ENCODE measurements around the gene PATZ1.
A peak's percentile ranks its signal among the peaks of the same experiment; 100 is the strongest.
"Not testable (repeated sequence)": the region's sequence is repeated elsewhere in the genome, so short reads cannot be mapped to it uniquely, and the experiment has no call there.

The PATZ1 gene, protein sequence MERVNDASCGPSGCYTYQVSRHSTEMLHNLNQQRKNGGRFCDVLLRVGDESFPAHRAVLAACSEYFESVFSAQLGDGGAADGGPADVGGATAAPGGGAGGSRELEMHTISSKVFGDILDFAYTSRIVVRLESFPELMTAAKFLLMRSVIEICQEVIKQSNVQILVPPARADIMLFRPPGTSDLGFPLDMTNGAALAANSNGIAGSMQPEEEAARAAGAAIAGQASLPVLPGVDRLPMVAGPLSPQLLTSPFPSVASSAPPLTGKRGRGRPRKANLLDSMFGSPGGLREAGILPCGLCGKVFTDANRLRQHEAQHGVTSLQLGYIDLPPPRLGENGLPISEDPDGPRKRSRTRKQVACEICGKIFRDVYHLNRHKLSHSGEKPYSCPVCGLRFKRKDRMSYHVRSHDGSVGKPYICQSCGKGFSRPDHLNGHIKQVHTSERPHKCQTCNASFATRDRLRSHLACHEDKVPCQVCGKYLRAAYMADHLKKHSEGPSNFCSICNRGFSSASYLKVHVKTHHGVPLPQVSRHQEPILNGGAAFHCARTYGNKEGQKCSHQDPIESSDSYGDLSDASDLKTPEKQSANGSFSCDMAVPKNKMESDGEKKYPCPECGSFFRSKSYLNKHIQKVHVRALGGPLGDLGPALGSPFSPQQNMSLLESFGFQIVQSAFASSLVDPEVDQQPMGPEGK

DNA sequence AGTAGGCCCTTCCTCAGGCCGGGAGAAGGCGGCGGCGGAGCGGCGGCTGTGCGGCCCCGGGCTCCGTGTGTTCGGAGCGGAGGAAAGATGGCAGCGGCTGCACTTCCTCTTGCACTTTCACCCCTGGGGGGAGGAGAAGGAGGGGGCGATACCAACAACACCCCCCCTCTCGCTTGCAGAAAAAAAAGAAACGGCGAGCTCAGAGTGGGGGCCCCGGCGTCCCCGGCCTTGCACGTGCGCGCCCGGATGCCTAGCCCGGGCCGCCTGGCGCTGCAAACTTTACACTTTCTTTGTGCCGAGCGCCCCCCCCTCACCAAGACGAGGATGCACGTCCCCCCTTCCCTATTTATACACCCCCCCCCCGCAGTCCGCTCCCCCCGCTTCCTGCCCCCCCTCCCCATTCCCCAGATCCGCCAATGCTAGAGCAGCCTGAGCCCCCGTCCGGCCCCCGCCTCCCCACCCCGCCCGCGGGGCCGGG, at the start of gene PATZ1:
PATZ1 (minus strand) TSS at position 92 of the 478 bp plus-strand sequence. CDS start 744 bp downstream, outside the sequence.
- DNase-seq (ENCODE audit: low read depth) = peak; percentile 67

GRCh38 chr22:31394326-31394725, 48.2 kb upstream of the PATZ1 start:
- DNase-seq (ENCODE audit: low read depth) = no peak

DNA sequence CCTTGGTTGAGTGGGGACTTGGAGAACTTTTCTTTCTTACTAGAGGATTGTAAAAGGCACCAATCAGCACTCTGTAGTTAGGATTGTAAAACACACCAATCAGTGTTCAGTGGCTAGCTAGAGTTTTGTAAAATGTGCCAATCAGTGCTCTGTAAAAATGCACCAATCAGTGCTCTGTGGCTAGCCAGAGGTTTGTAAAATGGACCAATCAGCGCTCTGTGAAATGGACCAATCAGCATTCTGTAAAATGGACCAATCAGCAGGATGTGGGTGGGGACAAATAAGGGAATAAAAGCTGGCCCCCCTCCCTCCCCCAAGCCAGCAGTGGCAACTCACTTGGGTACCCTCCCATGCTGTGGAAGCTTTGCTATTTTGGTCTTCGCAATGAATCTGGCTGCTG, 47.7 kb upstream of the PATZ1 start:
- no peak for DNase-seq (ENCODE audit: low read depth)

- not testable (repeated sequence) for DNase-seq (ENCODE audit: low read depth)
Measured at GRCh38 chr22:31378651-31379050, 32.5 kb upstream of the PATZ1 start.

GRCh38 chr22:31378123-31378522, 32.0 kb upstream of the PATZ1 start:
- DNase-seq (ENCODE audit: low read depth) = no peak

DNA sequence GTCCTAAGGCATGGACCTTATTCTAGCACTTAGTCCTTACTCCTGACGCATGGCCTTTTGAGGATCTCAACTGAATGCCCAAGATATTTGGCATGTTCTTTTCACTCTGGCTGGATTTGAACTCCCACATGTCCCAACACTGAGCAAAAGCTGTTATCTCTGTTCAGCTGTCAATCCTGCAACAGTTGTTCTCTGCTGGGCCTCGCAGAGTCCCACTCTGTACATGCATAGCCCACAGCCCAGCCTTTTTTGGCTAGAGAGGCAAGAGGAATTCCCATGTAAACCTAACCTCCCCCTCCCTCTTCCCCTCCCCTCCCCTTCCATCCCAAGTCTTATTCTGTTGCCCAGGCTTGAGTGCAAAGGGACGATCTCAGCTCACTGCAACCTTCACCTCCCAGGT, 31.5 kb upstream of the PATZ1 start:
- DNase-seq (ENCODE audit: low read depth) = no peak

- no peak for DNase-seq (ENCODE audit: low read depth)
Measured at GRCh38 chr22:31367426-31367825, 21.3 kb upstream of the PATZ1 start.

- DNase-seq (ENCODE audit: low read depth) = no peak
Measured at GRCh38 chr22:31363885-31364465, 17.8 kb upstream of the PATZ1 start.

DNA sequence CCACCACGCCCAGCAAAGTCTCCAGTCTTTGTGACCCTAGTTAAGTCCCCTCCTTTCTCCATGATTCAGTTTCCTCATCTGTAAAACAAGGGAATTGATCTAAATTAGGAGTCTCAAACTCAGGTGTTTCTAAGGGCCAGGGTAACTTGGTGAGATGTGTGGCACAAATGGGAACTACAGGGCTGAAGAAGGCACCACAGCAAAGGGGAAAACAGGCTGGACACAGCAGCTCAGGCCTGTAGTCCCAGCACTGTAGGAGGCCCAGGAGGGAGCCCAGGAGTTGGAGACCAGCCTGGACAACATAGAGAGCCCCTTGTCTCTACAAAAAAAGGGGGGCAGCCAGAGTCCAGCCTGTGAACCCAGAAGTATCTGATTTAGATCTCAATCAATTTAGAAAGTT, 15.6 kb upstream of the PATZ1 start:
- no peak for DNase-seq (ENCODE audit: low read depth)

DNA sequence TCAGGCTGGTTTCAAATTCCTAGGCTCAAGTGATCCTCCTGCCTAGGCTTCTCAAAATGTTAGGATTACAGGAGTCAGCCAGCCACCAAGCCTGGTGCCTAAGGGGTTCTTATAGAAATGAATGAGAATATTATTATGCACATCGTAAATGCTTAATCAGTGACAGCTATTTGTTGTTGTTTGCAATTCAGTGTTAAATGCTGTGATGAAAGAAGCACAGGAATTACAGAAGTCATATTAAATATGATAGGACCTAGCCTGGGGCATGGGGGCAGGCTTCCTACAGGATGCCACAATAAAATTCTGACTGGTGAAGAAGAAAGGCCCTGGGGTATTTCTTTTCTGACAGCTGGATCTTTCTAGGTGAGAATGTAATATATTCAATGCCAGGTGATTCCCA, 13.9 kb upstream of the PATZ1 start:
- no peak for DNase-seq (ENCODE audit: low read depth)

DNA sequence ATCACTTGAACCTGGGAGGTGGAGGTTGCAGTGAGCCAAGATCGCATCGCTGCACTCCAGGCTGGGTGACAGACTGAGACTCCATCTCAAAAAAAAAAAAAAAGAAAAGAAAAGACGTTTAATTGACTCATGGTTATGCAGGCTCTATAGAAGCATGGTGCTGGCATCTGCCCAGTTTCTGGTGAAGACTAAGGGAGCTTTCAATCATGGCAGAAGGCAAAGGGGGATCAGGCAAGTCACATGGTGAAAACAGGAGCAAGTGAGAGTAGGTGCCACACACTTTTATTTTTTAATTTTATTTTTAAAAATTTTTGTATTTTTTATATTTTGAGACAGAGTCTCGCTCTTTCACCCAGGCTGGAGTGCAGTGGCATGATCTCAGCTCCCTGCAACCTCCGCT, 8.4 kb upstream of the PATZ1 start:
- no peak for DNase-seq (ENCODE audit: low read depth)

GRCh38 chr22:31350410-31350863, 4.3 kb upstream of the PATZ1 start:
- no peak for DNase-seq (ENCODE audit: low read depth)

DNA sequence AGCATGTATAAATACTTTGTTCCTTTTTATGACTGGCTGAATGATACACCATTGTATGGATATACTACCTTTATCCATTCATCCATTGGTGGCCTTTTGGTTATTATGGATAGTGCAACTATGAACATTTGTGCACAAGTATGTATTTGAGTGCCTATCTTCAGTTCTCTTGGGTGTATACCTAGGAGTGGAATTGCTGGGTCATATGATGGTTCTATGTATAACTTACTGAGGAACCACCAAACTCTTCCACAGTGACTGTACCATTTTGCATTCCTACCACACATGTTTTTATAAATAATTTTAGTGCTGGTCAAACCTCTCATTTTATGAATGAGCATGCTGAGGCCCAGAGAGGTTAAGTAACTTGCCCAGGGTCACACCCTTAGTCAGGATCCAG, 3.8 kb upstream of the PATZ1 start:
- DNase-seq (ENCODE audit: low read depth) = no peak

DNA sequence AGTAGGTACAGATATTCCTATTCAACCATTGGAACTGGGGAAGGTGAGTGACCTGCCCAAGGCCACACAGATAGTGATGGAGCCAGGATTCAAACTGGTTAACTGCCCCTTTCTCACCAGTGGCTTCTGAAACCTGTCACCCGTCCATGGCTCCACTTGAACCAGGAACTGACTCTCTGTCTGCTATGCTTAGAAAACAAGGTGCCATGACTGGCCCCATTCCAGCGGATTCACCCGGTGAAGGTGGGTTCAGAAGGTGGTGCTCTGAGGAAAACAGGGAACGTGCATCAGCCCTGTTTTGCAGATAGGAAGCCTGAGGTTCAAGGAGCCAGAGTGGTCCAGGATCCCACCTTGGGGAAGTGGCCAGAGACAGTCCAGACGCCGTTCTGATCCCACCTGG, 2.6 kb upstream of the PATZ1 start:
- DNase-seq (ENCODE audit: low read depth) = no peak

- DNase-seq (ENCODE audit: low read depth) = not testable (repeated sequence)
Measured at GRCh38 chr22:31348009-31348337, 1.8 kb upstream of the PATZ1 start.

DNA sequence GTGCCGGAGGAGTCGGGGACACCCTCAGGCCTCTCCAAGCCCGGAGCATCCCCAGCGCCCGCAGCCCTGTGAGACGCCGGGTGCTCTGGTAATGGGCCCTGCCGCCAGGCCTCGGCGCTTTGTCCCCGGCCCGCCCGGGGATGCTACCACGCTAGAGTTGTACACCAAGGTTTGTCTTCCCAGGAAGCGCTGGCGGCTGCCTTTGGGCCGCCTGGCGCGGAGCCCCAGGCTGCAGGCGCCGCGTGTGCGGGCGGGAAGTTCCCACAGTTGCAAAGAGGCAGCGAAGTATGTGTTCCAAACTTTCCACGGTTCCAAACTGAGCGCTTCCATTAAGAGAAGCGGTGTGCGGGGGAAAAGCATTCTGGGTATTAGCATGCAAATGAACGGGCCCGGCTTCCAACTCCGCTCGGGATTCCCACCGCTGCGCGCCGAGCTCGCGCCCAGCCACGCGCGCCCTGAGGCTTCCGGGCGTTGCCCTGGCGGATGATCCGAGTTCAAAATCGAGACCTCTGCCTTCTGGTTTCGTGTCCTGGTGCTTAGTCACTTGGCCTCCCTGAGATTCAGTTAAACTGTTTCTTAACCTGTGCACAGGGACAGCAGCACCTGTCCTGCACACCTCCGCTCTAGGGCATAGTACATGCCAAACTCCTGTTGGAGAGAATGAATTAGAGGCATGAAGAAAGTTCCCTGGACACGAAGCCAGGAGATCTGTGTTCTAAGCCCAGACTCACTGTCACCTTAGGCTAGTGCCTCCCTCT, 1.3 kb upstream of the PATZ1 start:
- DNase-seq (ENCODE audit: low read depth) = peak; percentile 72

DNA sequence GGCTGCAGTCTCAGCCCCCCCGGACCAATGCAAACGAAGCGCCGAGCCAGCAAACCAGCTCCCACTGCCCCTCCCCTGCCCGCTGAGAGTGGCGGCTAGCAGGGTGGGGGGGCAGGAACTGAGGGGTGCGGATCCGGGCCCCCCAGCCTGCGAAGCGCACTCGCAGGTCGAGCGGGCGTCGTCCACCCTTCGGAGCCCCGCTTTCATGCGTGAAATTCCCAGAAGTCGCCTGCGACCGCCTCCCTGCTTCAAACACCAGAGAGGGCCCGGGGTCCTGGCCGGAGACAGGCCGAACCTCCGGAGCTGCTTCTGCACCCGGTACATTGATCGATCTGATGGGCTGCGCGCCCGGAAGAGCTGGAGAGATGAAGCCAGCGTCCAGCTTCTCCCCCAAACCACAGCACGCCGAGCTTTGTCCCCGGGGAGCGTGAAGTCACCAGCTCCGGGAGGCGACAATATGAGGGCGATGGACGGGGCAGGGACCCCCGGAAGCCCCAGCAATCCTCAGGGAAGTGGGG, 646 bp upstream of the PATZ1 start:
- DNase-seq (ENCODE audit: low read depth) = peak; percentile 44

DNA sequence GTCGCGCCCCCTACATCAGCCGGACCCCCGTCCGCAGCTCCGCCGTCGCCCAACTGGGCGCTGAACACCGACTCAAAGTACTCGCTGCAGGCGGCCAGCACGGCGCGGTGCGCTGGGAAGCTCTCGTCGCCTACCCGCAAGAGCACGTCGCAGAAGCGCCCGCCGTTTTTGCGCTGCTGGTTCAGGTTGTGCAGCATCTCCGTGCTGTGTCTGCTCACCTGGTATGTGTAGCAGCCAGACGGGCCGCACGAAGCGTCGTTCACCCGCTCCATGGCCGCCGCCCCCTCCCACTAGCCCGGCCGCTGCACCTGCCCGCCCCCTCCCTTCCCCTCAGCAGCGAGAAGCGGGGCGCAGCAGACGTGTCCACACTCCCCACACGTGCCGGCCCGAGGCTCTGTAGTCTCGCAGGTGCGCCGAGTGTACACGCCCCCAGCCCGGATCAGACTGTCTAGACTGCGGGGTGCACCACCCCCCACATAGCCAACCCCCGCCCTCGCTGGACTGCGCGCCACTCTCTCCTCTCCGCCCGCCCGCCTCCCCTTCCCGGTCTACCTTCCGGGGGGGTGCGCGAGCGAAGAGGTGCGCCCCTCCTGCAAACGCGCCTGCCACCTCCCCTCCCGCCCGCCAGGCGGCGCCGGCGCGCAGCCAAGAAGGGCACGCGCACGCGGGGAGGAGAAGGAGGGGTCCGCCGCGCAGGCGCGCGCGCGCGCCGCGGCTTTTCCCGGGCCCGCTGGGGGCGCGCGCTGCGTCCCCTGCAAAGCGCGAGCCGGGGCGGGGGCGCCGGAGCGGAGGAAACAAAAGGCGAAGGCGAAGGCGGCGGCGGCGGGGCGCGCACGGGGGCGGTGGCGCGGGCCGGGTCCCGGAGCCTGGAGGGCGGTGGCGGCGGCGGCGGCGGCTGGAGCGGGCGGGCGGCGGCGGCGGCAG, 553 bp downstream of the PATZ1 start:
- DNase-seq (ENCODE audit: low read depth) = peak; percentile 90

DNA sequence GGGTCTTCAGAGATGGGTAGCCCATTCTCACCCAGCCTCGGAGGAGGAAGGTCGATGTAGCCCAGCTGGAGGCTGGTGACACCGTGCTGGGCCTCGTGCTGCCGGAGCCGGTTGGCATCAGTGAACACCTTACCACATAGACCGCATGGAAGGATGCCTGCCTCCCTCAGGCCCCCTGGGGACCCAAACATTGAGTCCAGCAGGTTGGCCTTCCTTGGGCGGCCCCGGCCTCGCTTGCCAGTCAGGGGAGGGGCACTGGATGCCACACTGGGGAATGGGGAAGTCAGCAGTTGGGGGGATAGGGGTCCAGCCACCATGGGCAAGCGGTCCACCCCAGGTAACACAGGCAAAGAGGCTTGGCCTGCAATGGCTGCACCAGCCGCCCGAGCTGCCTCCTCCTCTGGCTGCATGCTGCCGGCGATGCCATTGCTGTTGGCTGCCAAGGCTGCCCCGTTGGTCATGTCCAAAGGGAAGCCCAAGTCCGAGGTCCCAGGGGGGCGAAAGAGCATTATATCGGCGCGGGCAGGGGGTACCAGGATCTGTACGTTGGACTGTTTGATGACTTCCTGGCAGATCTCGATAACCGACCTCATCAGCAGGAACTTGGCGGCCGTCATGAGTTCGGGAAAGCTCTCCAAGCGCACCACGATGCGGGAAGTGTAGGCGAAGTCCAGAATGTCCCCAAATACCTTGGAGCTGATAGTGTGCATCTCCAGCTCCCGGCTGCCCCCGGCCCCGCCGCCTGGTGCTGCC, 1.4 kb downstream of the PATZ1 start:
- DNase-seq (ENCODE audit: low read depth) = no peak

DNA sequence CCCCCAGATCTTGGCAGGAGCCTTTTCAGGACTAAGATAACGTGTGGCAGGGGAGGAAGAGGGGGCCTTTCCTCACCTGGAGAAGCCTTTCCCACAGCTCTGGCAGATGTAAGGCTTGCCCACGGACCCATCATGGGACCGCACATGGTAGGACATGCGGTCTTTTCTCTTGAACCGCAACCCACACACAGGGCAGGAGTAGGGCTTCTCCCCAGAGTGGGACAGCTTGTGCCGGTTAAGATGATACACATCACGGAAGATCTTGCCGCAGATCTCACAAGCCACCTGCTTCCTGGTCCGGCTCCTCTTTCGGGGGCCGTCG, 1.9 kb downstream of the PATZ1 start:
- DNase-seq (ENCODE audit: low read depth) = peak; percentile 21

All from activated T-cell treated with anti-CD3 and anti-CD28 coated beads for 48 hours (primary cell).